Measurements from ENCODE around the gene ANKRD44.

DNA sequence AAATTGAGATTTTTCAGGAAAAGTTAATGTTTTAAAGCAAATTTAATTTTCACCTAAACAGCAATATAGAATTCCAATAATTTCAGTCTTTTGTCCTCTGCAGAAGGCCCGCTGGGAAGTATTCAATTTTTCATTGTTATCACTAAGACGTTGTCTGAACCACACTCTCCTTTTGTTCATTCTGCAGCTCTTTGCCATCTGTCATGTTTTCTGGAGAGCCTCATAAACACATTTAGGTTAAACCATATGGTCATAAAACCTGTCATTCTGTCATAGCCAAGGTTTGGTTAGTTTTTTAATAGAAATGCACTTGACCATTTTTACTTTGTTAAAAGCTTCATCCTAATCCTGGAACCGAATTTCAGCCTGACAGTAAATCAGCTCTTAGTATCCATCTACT, 330.1 kb downstream of the ANKRD44 start:
- no peak for TF ChIP-seq TAF1 (IDR thresholded peaks at IDR 0.05; ENCODE audit: borderline replicate concordance, insufficient read depth, low read length)
- TF ChIP-seq, protein P1, sequence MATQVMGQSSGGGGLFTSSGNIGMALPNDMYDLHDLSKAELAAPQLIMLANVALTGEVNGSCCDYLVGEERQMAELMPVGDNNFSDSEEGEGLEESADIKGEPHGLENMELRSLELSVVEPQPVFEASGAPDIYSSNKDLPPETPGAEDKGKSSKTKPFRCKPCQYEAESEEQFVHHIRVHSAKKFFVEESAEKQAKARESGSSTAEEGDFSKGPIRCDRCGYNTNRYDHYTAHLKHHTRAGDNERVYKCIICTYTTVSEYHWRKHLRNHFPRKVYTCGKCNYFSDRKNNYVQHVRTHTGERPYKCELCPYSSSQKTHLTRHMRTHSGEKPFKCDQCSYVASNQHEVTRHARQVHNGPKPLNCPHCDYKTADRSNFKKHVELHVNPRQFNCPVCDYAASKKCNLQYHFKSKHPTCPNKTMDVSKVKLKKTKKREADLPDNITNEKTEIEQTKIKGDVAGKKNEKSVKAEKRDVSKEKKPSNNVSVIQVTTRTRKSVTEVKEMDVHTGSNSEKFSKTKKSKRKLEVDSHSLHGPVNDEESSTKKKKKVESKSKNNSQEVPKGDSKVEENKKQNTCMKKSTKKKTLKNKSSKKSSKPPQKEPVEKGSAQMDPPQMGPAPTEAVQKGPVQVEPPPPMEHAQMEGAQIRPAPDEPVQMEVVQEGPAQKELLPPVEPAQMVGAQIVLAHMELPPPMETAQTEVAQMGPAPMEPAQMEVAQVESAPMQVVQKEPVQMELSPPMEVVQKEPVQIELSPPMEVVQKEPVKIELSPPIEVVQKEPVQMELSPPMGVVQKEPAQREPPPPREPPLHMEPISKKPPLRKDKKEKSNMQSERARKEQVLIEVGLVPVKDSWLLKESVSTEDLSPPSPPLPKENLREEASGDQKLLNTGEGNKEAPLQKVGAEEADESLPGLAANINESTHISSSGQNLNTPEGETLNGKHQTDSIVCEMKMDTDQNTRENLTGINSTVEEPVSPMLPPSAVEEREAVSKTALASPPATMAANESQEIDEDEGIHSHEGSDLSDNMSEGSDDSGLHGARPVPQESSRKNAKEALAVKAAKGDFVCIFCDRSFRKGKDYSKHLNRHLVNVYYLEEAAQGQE (IDR thresholded peaks at IDR 0.05; ENCODE audit: insufficient read depth in 1 of 2, low read depth in 2 of 2, low read length in 2 of 2): no peak

All from PFSK-1 (cell line).